HG03378 (cell line): ENCODE measurements around the gene CISTR.
"Not testable (repeated sequence)": the region's sequence is repeated elsewhere in the genome, so short reads cannot be mapped to it uniquely, and the experiment has no call there.

ENCODE experiments used
- ATAC-seq: cut with Tn5 transposase; IDR thresholded peaks from one replicate; pipeline ENCODE4 v1.9.1; 2021; ENCODE audit warnings: mild to moderate bottlenecking, moderate library complexity; ENCODE audit not compliant: unreplicated experiment

Gene CISTR

GRCh38 chr12:53751336-53752191 is at the start of gene CISTR:
TSS of gene CISTR (minus strand) at chr12:53751979.
- ATAC-seq = no peak

- no peak for ATAC-seq
Measured at GRCh38 chr12:53798575-53798974, 46.8 kb upstream of the CISTR start.

- ATAC-seq = no peak
Measured at GRCh38 chr12:53795927-53796326, 44.1 kb upstream of the CISTR start.

- ATAC-seq = no peak
Measured at GRCh38 chr12:53793221-53793620, 41.4 kb upstream of the CISTR start.

DNA sequence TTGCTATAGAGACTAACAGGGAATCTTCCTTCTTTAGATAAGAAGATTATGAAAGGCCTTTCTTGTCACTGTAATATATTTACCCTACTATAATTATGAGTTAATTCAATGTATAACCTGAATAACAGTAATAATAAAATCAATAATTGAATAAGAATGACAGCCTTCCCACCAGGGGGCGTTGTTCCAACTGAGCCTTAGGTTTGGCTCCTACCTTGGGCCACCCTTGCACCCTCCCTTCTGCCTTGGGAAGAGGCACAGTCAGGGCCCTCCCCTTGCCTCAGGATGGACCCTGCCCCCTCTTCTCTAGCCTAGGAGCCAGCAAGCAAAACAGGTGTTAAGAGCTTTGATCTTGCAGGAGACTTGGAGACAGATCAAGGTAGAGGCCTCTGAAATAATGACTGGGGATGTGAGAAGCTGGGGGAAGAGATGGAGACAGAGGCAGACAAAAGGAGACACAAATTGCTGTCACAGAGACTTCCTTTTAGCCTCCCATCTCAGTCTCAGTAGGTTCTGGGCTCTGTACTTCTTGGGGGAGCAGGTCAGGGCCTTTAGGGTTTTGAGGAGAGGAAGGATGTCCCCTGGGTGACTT is 40.1 kb upstream of the CISTR start:
- ATAC-seq = no peak

- ATAC-seq = no peak
Measured at GRCh38 chr12:53789570-53789969, 37.8 kb upstream of the CISTR start.

DNA sequence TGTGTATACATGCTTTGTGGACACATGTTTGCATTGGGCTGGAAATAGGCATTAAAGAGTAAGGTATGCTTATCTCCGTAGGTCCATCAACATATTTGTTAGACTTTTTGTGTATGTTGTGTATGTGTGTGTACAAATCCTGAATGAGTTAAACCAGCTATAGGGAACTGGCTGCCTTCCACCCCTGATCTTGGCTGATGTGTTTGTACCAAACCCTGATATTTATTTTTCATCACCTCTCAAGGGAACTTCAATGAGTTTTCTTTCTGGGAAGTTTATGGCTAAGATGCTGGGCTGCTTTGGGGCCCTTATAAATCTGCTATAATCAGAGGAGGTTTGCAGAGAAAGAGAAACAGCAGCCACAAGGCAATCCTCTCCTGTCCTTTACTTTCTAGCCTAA is 37.1 kb upstream of the CISTR start:
- no peak for ATAC-seq

DNA sequence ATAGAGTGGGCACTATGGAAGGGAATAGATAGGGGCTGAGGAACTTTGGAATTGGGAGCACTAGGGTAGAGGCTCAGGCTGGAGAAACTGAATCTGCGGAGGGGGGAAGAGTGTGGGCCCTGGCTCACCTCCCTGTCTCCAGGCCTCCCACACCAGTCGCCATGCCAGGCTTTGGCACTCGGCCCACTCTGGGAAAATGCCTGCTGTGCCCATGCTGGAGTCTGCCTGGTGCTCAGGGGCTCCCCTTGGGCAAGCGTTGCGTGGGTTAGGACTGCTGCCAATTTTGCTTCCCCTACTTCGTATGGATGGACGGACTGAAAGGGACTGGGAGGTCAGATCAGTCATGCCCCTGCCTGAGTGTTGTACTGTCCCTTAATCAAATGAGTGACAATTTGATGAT is 34.6 kb upstream of the CISTR start:
- ATAC-seq = no peak

GRCh38 chr12:53785161-53785560 is 33.4 kb upstream of the CISTR start:
- no peak for ATAC-seq

GRCh38 chr12:53782093-53782703 is 30.4 kb upstream of the CISTR start:
- ATAC-seq = no peak

DNA sequence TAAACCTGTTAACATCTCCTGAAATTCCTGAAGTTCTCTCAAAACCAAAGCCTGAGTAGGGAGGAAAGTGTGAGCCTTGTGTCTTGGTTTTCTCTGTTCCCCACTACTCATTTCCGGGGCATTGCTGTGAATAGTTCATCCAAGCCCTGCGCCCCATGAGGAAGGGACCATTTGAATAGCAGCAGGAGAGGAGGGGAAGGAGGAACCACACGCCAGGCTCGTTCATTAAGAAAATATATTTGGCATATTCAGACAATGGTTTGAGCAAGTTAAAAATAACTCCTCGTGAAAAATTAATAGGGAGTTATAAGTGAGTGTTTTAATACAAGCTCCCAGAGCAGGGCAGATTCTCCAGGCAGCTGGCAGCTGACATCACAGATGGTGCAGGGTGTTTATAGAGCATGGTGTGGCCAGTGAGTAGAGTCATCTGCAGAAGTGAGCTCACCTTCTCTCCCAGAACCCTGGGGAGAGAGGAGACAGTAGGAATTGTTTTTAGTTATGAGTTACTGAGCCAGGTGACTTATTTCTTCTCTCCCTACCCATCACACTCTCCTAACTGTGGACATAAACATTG is 29.5 kb upstream of the CISTR start:
- ATAC-seq = no peak

DNA sequence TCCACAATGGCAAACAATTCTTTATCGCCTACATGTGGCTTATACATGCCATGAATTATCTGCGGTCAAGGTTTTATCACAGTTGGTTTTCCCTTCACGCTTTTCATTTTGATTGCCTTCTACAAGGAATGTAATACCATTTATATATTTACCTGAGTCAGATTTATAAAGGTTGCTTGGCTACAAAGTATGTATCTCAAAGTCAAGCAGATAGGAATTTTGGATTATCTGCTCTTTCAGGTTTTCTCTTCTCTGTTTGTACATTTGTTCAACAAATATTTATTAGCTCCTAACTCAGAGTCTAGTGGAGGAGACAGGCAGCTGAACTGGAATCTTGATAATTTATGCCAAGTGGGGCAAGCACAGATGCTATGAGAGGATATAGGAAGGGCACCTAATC is 28.5 kb upstream of the CISTR start:
- no peak for ATAC-seq

DNA sequence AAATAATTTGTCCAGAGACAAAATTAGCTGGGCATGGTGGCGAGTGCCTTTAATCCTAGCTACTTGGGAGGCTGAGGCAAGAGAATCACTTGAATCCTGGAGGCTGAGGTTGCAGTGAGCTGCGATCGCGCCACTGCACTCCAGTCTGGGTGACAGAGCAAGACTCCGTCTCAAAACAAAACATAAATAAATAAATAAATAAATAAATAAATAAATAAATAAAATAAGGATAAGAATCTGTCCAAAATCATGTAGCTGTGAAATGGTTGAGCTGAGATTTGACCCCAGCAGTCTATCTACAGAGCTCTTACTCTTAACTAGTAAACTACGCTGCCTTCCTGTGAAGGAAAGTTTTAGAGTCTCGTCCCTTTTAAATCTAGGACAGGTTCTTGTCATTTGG is 27.9 kb upstream of the CISTR start:
- ATAC-seq = not testable (repeated sequence)

DNA sequence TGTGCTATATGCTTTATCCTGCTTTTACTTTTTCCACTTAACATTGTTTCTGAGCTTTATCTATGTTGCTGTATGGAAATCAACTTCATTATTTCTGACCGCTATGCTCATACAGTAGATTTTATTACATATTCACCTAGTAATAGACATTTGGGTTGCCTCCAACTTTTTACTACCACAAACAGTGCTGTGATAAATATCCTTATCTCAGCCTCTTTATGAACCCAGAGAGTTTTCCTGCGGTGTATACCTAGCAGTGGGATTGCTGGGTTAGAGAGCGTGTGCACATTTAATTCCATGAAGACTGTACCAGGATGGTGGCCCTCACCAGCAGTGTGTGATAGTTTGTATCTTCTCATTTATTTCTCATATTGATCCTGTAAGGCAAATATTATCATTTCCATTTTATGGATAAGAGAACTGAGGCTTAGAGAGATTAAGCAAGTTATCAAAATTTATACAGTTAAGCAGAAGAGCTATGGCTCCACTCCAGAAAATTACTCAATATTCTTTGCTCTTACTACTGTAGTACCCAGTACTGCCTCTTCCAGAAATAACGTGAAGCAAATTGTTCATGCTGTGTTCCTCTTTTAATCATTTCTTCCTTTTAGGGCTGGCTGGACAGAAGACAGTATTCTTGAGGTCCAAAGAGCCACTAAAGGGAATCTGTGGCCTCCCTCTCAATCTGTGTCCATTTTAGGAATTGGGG is 26.3 kb upstream of the CISTR start:
- no peak for ATAC-seq

- ATAC-seq = no peak
Measured at GRCh38 chr12:53777412-53777811, 25.6 kb upstream of the CISTR start.

DNA sequence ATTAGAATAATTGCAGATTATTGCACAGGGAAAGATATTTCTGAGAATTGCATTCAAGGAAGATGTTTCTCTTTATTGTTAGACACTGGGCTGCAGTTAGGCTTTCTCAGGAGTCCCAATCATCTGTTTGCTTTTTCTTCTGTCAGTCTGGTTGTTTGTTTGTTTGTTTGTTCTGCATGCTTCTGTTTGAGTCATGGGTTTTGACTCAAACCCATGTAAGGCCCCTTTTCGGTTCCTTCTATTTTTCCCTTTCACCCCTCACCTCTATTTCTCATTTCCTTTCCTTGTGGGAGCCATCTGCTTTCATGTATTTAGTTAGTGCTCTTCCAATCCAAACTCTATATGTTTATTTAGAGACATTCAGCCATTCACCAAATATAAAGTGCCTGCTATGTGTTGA is 25.1 kb upstream of the CISTR start:
- ATAC-seq = no peak

- no peak for ATAC-seq
Measured at GRCh38 chr12:53775478-53776145, 23.8 kb upstream of the CISTR start.

- ATAC-seq = no peak
Measured at GRCh38 chr12:53770281-53770680, 18.5 kb upstream of the CISTR start.

DNA sequence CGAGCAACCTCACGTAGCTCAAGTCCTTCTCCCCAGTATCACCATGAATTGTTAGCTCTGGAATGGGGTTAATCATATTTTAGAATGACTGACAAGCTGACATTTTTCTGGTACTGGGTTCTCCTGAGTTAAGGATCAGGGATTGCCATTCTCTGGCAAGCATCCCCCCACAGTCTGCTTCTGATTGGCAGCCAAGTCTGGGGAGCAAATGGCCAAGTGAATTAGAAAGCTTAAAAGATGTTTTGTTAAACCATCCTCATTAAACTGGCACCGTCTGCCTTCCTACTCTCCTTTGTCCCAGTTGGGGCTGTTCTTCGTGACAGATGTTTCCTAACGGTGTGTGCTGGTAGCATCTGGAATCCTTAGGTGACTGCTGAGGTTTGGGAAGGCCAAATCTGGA is 17.2 kb upstream of the CISTR start:
- no peak for ATAC-seq

GRCh38 chr12:53766881-53767280 is 15.1 kb upstream of the CISTR start:
- ATAC-seq = no peak

DNA sequence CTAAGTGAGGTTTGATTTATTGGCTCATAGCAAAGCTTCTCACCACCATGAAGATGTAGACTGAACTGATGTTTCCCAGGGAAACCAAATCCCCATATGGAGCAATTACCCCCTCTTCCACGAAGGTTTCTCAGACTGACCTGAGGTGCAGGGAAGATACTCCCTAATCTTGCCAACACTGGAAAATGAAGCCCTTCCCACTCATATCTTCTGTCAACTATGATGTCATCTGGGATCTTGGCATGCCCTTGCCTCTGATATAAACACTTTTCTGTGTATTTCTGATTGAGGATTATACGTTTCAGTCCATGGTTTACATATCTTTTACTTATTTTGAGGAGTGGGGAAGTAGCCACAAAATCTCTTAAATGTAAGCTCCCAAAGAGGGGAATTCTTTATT is 14.1 kb upstream of the CISTR start:
- no peak for ATAC-seq
